Gastroesophageal sphincter (tissue), 3 donors: ENCODE measurements around the gene TANGO2.

ENCODE experiments used
- CTCF ChIP-seq, 4 experiments: fragments of 200-600 bp in 2 of 4; fragments of 450-650 bp in 2 of 4; sonication (generic) in 1 of 4; IDR thresholded peaks; one replicate each; pipeline ENCODE4 v1.5.1; 2017 to 2019; ENCODE audit warnings: antibody characterized with exemption in 4 of 4, mild to moderate bottlenecking in 2 of 4, moderate library complexity in 2 of 4
- POLR2A ChIP-seq, 2 donors: fragments of 450-650 bp; IDR thresholded peaks; one replicate each; pipeline ENCODE4 v1.6.1; 2017; ENCODE audit warnings: antibody characterized with exemption in 2 of 2, mild to moderate bottlenecking in 2 of 2, moderate library complexity in 1 of 2
- POLR2AphosphoS5 ChIP-seq: sonication (generic); formaldehyde crosslinking; IDR thresholded peaks from one replicate; pipeline ENCODE4 v1.6.1; 2017; ENCODE audit warnings: antibody characterized with exemption

DNA sequence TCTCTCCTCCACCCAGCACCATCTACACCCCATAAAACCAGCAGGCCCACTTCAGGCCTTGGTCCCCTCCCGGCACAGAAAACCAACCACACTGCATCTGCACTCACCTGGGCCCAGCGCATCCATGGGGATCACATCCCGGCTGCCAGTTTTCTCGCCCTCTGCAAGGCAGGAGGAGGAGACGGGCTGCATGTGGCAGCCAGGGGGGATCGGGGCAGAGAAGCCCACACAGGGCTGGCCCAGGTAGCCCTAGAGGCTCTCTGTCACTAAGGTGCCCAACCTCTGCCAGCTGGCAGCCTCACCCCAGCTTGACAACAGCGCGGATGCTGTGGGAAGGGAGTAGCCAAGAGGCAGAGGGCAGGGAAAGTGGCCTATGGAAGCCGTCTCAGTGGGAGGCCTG, 48.7 kb upstream of the TANGO2 start:
- TF ChIP-seq CTCF (IDR thresholded peaks at IDR 0.05) = no peak
- TF ChIP-seq POLR2AphosphoS5 = no peak
- no peak for TF ChIP-seq POLR2A (IDR thresholded peaks at IDR 0.05)
